ENCODE measurements around the gene CPPED1. TPM values are rescaled to one million over a fixed set of nuclear protein-coding genes. Genes with fewer than 3 reads are reported as not detected.

CPPED1 gene
- total RNA-seq, 1 donor from 2014 or later, result 15.0 TPM

DNA sequence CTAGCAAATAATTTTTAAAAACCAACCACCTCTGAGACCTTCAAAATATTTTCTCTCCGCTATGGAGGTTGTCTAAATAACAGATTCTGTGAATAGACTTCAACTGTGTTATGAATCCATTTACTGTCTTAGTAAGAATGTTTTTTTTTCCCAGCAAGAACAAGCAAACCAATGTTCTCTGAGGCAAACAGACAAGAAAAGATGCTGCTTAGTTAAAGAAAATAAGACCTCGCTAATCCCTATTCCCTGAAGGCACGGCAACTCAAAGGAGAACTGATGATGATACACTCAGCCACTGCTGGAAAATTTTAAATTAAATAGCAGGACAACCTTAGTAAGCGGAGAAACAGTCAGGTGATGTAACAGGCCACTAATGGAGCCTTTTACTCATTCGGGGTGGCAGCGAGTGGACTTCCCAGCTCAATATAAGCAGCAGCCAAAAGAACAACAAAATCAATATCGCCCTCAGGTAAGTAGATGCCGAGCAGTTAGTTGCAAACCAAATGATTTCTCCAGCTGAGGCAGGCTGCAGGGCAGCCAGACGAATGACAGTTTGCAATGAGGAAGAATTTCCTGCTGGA lies 81.8 kb downstream of the CPPED1 start:
- no peak for DNase-seq (ENCODE audit: low read depth)
- H3K4me3 ChIP-seq (ENCODE audit: low read depth, low read length), result no peak overlapping the region
- TF ChIP-seq, protein P1, sequence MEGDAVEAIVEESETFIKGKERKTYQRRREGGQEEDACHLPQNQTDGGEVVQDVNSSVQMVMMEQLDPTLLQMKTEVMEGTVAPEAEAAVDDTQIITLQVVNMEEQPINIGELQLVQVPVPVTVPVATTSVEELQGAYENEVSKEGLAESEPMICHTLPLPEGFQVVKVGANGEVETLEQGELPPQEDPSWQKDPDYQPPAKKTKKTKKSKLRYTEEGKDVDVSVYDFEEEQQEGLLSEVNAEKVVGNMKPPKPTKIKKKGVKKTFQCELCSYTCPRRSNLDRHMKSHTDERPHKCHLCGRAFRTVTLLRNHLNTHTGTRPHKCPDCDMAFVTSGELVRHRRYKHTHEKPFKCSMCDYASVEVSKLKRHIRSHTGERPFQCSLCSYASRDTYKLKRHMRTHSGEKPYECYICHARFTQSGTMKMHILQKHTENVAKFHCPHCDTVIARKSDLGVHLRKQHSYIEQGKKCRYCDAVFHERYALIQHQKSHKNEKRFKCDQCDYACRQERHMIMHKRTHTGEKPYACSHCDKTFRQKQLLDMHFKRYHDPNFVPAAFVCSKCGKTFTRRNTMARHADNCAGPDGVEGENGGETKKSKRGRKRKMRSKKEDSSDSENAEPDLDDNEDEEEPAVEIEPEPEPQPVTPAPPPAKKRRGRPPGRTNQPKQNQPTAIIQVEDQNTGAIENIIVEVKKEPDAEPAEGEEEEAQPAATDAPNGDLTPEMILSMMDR (conservative IDR thresholded peaks at IDR 0.05; ENCODE audit: low read depth, low read length), result no peak

DNA sequence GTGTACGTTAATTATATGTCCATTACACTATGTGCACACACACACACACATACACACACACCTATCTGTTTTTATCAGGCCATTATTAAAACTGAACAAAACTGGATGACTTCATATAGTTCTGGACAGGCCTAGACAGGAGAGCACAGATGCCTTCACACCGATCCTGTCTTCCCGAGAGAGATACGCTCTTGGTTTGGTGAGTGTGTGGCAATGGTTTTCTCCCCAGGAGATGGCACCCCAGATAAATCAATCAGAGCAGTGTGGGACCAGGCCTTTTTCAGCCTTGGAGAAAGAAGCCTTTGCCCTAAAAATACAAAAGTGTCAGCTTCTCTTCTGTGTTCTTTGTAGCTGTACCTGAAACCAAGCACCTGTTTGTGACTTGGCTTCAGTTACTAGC lies 83.7 kb downstream of the CPPED1 start:
- no peak overlapping the region for H3K4me3 ChIP-seq (ENCODE audit: low read depth, low read length)
- DNase-seq (ENCODE audit: low read depth), result no peak
- TF ChIP-seq, protein P1 (conservative IDR thresholded peaks at IDR 0.05; ENCODE audit: low read depth, low read length), result no peak

DNA sequence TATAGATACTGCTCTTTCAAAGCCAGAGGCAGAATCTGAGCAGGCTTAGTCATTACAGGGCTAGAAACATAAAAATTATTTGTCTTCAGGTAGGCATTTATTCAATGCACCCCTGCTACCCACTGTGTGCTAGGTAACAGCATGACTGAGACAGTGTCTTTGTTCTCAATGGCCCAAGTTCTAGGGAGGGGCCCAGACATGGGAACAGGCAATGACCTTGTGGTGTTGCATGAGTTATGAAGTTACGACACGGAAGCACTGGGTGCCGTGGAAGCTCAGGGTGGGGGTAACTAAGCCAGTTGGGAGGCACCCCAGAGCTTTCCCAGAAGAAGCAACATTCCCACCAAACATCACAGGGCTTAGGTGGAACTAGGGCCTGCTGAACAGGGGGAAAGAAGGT lies 87.0 kb downstream of the CPPED1 start:
- DNase-seq (ENCODE audit: low read depth), result no peak
- TF ChIP-seq, protein P1 (conservative IDR thresholded peaks at IDR 0.05; ENCODE audit: low read depth, low read length), result no peak
- no peak overlapping the region for H3K4me3 ChIP-seq (ENCODE audit: low read depth, low read length)

- no peak for DNase-seq (ENCODE audit: low read depth)
- TF ChIP-seq, protein P1 (conservative IDR thresholded peaks at IDR 0.05; ENCODE audit: low read depth, low read length), result no peak
- H3K4me3 ChIP-seq (ENCODE audit: low read depth, low read length), result no peak overlapping the region
Measured at GRCh38 chr16:12709807-12710206, 93.9 kb downstream of the CPPED1 start.

- no peak overlapping the region for H3K4me3 ChIP-seq (ENCODE audit: low read depth, low read length)
- TF ChIP-seq, protein P1 (conservative IDR thresholded peaks at IDR 0.05; ENCODE audit: low read depth, low read length), result no peak
- DNase-seq (ENCODE audit: low read depth), result no peak
Measured at GRCh38 chr16:12708266-12708665, 95.4 kb downstream of the CPPED1 start.

DNA sequence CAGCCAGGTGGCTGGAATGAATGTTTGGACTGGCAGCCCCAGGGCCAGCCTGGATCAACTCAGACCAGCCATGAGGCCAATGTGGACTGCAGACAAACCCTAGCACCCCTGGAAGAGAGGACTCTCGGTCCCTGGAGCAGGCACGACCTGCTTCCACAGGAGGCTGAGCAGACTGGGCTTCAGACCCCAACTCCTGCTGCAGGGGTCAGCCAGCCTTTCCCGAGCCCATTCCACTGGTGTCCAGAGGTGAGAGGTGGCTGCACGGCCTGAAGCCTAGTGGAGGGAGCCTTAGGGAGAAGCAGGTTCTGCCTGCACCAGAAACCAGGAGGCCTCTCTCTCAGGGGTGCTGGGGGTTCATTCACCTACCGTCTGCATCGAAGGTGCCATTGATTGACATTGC lies 97.1 kb downstream of the CPPED1 start:
- TF ChIP-seq, protein P1 (conservative IDR thresholded peaks at IDR 0.05; ENCODE audit: low read depth, low read length), result no peak
- no peak for DNase-seq (ENCODE audit: low read depth)
- H3K4me3 ChIP-seq (ENCODE audit: low read depth, low read length), result no peak overlapping the region

DNA sequence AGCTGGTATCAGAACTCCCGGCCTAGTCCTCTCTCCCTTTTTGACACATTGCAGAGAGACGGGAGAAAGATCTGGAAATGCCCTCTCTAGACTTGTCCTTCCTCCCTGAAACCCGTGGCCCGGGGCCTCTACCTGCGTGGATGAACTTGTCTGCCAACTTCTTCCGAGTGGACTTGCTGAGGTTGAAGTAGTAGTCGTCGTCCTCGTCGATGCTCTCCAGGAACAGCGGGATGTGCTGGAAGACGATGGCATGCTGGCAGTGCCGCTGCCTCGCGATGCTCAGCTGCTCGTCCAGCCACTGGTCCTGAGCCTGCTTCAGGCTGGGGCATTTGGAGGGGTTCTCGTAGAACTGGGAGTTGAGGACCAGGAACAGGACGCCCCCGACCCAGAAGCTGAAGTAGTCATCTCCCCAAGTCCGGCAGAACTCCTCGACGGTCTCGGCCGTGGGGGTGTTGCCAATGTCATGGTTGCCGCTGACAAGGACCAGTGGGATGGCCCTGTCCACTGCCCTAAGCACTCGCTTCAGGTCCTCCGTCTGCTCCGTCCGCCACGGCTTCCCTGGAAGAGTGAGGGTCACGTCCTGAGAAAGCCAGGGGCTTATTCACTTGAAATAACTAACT lies 99.1 kb downstream of the CPPED1 start:
- no peak overlapping the region for H3K4me3 ChIP-seq (ENCODE audit: low read depth, low read length)
- DNase-seq (ENCODE audit: low read depth), result no peak
- TF ChIP-seq, protein P1 (conservative IDR thresholded peaks at IDR 0.05; ENCODE audit: low read depth, low read length), result no peak
